Fibroblast of mammary gland (primary cell): ENCODE measurements around the gene TSC22D2.

ENCODE experiments used
- DNase-seq: peaks from one replicate; pipeline ENCODE4 v3.0.0-alpha.2; 2010; ENCODE audit warnings: low read depth
- H3K4me3 ChIP-seq: 2 replicates; pipeline ENCODE4 v1.5.1; 2011; ENCODE audit warnings: low read depth, mild to moderate bottlenecking, low read length, moderate library complexity; ENCODE audit not compliant: control insufficient read depth
- TF ChIP-seq, protein P1 (sequence below): conservative IDR thresholded peaks from 2 replicates; pipeline ENCODE4 v1.5.1; 2011; ENCODE audit warnings: low read depth, low read length, inconsistent platforms; ENCODE audit not compliant: control insufficient read depth, insufficient read depth

The TSC22D2 gene

GRCh38 chr3:150374975-150375374 lies 33.1 kb upstream of the TSC22D2 start:
- H3K4me3 ChIP-seq: no peak overlapping the region
- TF ChIP-seq, protein P1, sequence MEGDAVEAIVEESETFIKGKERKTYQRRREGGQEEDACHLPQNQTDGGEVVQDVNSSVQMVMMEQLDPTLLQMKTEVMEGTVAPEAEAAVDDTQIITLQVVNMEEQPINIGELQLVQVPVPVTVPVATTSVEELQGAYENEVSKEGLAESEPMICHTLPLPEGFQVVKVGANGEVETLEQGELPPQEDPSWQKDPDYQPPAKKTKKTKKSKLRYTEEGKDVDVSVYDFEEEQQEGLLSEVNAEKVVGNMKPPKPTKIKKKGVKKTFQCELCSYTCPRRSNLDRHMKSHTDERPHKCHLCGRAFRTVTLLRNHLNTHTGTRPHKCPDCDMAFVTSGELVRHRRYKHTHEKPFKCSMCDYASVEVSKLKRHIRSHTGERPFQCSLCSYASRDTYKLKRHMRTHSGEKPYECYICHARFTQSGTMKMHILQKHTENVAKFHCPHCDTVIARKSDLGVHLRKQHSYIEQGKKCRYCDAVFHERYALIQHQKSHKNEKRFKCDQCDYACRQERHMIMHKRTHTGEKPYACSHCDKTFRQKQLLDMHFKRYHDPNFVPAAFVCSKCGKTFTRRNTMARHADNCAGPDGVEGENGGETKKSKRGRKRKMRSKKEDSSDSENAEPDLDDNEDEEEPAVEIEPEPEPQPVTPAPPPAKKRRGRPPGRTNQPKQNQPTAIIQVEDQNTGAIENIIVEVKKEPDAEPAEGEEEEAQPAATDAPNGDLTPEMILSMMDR: no peak
- no peak for DNase-seq

DNA sequence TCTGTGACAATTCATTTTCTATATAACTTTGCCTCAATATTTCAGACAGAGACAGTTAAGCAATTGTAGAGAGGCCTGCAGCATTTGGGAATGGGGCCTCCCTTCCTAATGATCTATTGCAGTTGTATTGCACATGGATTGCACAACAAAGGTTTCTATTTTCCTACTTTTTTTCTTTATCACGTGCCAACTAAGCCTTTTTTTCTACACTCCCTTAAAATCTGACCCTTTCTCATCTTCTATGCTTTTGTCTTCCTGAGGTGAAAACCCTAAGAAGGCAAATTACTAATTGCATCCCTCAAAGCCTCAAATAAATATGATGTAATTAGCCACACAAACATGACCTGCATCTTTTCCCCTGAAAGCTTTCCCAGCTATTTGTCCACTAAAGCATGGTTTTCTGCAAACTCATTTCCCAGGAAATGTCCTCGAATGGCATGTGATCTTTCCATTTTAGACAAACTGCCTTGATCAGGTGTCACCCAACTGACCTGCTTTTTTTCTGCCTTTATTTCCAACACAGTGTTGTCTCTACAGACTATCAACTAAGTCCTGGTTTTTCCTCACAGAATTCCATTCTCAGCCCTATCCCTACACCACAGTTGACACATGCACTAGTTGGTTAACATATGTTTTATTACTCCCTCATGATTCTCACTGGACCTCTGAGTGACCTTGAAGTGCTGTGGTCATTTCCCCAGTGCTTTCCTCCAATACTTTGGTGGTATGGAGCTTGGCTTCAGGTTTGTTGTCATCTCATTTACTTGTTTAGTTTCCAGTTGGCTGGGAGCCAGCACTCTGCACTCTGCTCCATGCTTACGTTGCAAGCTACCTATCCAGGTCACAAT lies 31.9 kb upstream of the TSC22D2 start:
- TF ChIP-seq, protein P1: no peak
- DNase-seq: peak; percentile 77

GRCh38 chr3:150377601-150378300 lies 30.3 kb upstream of the TSC22D2 start:
- H3K4me3 ChIP-seq: no peak overlapping the region
- peak; percentile 32 for DNase-seq
- TF ChIP-seq, protein P1: no peak

More for the DNA sequence above, 31.9 kb upstream of the TSC22D2 start:
- no peak overlapping the region for H3K4me3 ChIP-seq

GRCh38 chr3:150378301-150378748 lies 29.8 kb upstream of the TSC22D2 start:
- H3K4me3 ChIP-seq: no peak overlapping the region
- TF ChIP-seq, protein P1: no peak
- DNase-seq: no peak

- TF ChIP-seq, protein P1: no peak
- H3K4me3 ChIP-seq: no peak overlapping the region
- DNase-seq: no peak
Measured at GRCh38 chr3:150379469-150379868, 28.6 kb upstream of the TSC22D2 start.

- TF ChIP-seq, protein P1: no peak
- DNase-seq: peak; percentile 24
- no peak overlapping the region for H3K4me3 ChIP-seq
Measured at GRCh38 chr3:150384296-150385212, 23.5 kb upstream of the TSC22D2 start.
